Muscle layer of colon (tissue), 2 donors: Measurements from ENCODE around the gene RFXANK.
A peak's percentile ranks its signal among the peaks of the same experiment; 100 is the strongest.

Experiments used
- H3K27ac ChIP-seq: one replicate; pipeline ENCODE4 v1.7.0; 2013; ENCODE audit warnings: low read depth, mild to moderate bottlenecking, low read length, moderate library complexity
- H3K27me3 ChIP-seq, 2 donors: one replicate each; pipeline ENCODE4 v1.7.0; 2013; ENCODE audit warnings: low read length in 2 of 2, mild to moderate bottlenecking in 2 of 2; ENCODE audit not compliant: insufficient read depth in 2 of 2, control insufficient read depth in 1 of 2
- H3K36me3 ChIP-seq: one replicate; pipeline ENCODE4 v1.7.0; 2013; ENCODE audit warnings: mild to moderate bottlenecking, low read length; ENCODE audit not compliant: insufficient read depth
- H3K4me1 ChIP-seq: one replicate; pipeline ENCODE4 v1.7.0; 2013; ENCODE audit warnings: mild to moderate bottlenecking, low read length; ENCODE audit not compliant: insufficient read depth
- H3K4me3 ChIP-seq, 2 donors: one replicate each; pipeline ENCODE4 v1.7.0; 2013; ENCODE audit warnings: low read length in 2 of 2, low read depth in 1 of 2, mild to moderate bottlenecking in 1 of 2, moderate library complexity in 1 of 2
- H3K9ac ChIP-seq: one replicate; pipeline ENCODE4 v1.7.0; 2013; ENCODE audit warnings: low read length
- H3K9me3 ChIP-seq: one replicate; pipeline ENCODE4 v1.7.0; 2013; ENCODE audit warnings: mild to moderate bottlenecking, low read length
- donor health status: abdominal sarcoma.
- donor health status: Adenocarcinoma of cecum.

Gene RFXANK

DNA sequence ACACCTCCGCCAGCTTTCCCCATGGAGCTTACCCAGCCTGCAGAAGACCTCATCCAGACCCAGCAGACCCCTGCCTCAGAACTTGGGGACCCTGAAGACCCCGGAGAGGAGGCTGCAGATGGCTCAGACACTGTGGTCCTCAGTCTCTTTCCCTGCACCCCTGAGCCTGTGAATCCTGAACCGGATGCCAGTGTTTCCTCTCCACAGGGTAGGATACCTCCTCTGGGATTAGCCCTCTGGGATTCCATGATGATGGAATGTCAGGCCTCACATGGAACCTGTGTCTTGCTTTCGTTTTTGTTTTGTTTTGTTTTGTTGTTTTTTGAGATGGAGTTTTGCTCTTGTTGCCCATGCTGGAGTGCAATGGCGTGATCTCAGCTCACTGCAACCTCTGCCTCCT lies 1.9 kb downstream of the RFXANK start:
- Histone ChIP-seq H3K36me3 (peaks cover 25% of the 10 kb centered on the region), H3K27ac (no peak overlapping the region), H3K9ac (no peak overlapping the region), H3K27me3 (no peaks in the 10 kb centered on the region), H3K4me3 (peak overlapping the region in 1 of 2 donors; percentile 100), H3K4me1 (peaks cover 35% of the 10 kb centered on the region), H3K9me3 (no peaks in the 10 kb centered on the region)

DNA sequence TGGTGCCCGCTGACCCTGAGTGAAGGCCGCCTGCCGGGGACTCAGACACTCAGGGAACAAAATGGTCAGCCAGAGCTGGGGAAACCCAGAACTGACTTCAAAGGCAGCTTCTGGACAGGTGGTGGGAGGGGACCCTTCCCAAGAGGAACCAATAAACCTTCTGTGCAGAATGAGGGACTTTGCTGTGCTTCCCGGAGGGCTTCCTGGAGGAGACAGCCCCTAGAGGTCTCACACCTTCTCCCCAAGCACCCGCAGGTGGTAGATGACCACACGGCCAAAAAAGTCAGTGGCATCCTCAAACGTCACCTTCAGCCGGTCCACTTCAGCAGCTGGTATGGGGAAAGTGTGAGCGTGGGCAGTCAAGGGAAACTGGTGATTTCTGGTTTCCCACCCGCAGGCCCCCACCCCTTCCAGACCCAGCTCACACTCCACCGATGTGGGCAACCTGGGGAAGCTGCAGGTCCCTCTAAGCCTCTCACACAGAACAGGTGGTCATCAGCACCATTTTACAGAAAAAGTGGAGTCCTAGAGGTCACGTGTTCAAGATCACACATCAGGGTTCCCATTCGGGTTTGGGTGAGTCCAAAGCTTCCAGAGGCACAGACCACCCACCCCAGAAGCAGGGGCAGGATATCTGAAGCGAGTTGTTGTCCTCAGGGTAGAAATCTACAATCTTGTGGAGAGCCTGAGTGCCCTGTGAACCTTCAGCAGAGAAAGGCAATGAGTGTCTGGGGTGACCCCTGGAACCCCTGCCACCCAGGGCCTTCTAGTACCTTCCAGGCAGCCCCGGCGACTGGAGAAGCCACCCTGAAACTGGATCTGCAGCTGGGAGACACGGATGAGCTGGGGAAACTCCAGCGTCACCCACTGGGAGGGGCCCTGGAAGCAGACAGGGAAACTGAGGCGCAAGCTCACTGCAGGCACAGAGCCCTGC lies 9.9 kb downstream of the RFXANK start:
- peaks cover 8% of the 10 kb centered on the region for H3K4me1 ChIP-seq
- no peak overlapping the region for H3K27ac ChIP-seq
- H3K27me3 ChIP-seq = peaks cover 0 to 4% of the 10 kb centered on the region in 2 donors
- no peaks in the 10 kb centered on the region for H3K9me3 ChIP-seq
- H3K4me3 ChIP-seq = peak overlapping the region in 1 of 2 donors; percentile 82
- H3K36me3 ChIP-seq = peaks cover 27% of the 10 kb centered on the region
- H3K9ac ChIP-seq = no peak overlapping the region

DNA sequence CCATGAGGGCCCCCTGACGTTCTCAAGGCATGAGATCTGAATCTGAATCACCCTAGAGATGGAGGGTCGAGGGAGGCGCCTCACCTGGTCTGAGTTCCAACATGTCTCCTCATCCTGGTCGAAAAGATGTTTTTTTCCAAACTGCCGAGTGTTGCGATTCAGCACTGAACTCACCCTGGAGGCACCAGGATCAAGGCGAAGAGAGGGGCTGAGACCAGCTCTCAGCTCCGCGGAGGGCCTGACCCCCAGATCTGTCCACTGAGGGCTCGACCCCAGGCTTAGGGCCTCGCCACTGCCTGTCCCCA lies 10.6 kb downstream of the RFXANK start:
- peak overlapping the region; percentile 65 to 82 for H3K4me3 ChIP-seq
- peak overlapping the region; percentile 79 for H3K27ac ChIP-seq
- peaks cover 8% of the 10 kb centered on the region for H3K4me1 ChIP-seq
- peaks cover 0 to 4% of the 10 kb centered on the region in 2 donors for H3K27me3 ChIP-seq
- H3K9me3 ChIP-seq = no peaks in the 10 kb centered on the region
- peak overlapping the region; percentile 38 for H3K9ac ChIP-seq
- peaks cover 23% of the 10 kb centered on the region for H3K36me3 ChIP-seq

DNA sequence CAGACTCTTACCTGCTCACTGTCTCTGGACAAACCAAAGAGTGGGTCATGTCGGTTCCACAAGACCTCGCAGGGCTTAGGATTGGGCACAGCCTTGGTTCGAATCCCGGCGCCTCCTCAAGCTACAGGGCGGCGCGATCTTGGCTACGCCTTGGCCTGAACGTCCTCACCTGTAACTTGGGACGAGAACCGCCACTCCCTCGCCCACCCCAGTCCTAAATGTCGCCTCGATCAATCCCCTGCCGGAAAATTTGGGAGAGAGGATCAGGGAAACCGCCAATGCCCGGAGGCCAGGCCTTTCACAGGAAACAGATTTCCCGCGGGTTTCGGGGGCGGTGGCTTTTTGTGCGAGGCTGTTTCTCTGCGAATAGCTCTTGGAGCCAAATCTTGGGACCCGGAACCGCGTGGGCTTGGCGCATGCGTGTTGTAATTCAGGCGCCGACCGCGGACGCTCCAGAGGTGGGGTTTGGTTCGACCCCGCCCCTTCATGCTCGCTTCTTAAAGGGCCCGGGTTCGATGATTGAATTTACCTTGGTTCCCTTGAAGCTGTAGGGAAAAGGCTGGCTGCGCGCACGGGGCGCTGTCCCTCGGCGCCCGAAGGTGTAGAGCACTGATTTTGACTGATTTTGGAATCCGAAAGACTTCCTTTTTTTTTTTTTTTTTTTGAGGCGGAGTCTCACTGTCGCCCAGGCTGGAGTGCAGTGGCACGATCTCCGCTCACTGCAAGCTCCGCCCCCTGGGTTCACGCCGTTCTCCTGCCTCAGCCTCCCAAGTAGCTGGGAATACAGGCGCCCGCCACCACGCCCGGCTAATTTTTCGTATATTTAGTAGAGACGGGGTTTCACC lies 11.2 kb downstream of the RFXANK start, which contains the start of gene NR2C2AP:
Gene NR2C2AP, minus strand, starts transcription at position 403 of the 845 bp plus-strand sequence. Its CDS starts 354 bp downstream, at position 49.
- Histone ChIP-seq H3K27ac (peak within 1 kb of the TSS; percentile 79), H3K9ac (peak within 1 kb of the TSS; percentile 38), H3K4me1 (peaks cover 8% of the 10 kb centered on the region), H3K27me3 (peaks cover 0 to 7% of the 10 kb centered on the region in 2 donors), H3K9me3 (no peaks in the 10 kb centered on the region), H3K4me3 (peak within 1 kb of the TSS; percentile 65 to 82), H3K36me3 (peaks cover 20% of the 10 kb centered on the region)

DNA sequence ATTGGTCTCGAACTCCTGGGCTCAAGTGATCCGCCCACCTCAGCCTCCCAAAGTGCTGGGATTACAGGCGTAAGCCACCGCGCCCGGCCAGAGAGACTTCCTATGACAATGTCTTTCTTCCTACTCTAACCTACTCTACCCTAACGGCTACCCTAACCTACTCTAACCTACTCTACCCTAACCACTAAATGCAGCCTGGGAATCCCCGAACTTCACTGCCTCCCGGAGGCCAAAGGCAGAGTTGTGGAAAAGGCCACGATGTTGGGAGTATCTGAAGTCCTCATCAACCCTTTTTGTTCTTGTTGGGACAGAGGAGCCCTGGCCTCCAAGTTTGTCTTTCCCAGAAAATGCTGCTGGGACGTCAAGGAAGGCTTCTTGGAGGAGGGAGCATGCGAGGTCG lies 12.1 kb downstream of the RFXANK start:
- no peak overlapping the region for H3K9ac ChIP-seq
- peaks cover 10% of the 10 kb centered on the region for H3K36me3 ChIP-seq
- no peaks in the 10 kb centered on the region for H3K9me3 ChIP-seq
- peaks cover 0 to 7% of the 10 kb centered on the region in 2 donors for H3K27me3 ChIP-seq
- H3K4me1 ChIP-seq = peaks cover 8% of the 10 kb centered on the region
- H3K4me3 ChIP-seq = no peak overlapping the region
- H3K27ac ChIP-seq = no peak overlapping the region

DNA sequence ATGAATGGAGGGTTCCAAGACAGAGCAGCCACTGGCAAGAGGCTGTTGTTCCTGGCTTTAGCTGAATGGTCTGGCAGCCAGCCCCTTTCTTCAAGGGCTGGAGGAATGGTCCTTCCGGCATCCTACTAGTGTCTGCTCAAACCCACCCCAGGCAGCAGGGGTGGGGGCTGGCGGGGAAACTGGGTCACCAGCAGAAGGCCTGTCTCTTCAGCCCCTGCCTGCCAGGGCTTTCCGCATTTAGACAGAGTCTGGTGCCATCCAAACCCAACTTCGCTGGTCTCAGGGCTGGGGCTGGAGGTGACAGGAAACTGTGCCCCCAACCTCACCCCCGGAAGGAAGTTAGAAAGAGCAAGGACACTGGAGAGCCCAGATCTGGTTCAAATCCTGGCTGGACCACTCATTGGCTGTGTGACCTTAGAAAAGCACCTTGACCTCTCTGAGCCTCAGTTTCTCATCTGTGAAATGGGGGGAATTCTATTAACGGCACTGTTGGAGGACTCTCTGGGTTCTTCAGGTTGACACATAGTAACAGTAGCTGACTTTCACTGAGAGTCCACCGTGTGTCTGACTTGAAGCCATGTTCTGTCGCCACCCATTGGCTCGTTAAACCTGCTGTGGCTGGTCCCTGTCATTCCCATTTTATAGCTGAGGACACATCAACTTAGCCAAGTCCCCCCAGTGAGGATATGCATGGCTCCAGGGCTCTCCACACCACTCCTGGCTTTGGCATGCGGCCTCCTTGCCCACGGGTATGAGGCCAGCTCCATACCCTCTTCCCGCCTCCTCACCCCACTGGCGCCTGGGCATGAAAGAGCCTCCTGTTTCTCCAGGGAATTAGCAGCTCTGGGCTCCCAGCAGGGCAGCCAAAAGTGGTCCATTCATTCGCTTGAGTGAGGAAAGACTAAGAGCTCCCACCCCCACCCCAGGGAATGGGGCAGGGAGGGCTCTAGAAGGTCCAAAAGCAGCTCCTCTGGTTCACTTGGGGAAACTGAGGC lies 13.7 kb downstream of the RFXANK start:
- H3K36me3 ChIP-seq = peaks cover 5% of the 10 kb centered on the region
- peaks cover 0 to 7% of the 10 kb centered on the region in 2 donors for H3K27me3 ChIP-seq
- H3K27ac ChIP-seq = no peak overlapping the region
- H3K4me3 ChIP-seq = no peak overlapping the region
- no peak overlapping the region for H3K9ac ChIP-seq
- H3K4me1 ChIP-seq = peaks cover 8% of the 10 kb centered on the region
- H3K9me3 ChIP-seq = no peaks in the 10 kb centered on the region

DNA sequence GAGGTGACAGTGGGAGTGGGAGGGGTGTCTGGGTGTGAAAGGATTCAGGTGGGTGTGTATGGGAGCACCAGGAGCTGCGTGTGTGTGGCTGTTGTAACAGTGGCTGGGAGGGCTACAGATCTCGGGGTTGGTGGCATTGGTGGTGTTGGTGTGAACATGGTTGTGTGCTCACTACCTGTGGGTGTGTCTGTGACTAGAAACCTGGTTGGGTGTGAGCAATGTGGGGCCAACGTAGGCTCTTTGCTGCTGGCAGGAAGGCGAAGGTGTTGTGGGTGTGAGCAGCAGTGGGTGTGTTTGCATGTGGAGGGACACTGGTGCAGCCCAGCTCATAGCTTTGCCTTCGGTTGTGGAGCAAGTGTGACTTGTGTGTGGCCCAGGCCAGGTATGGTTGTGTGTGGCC lies 14.9 kb downstream of the RFXANK start:
- Histone ChIP-seq H3K27me3 (peaks cover 5 to 15% of the 10 kb centered on the region in 2 donors), H3K27ac (no peak overlapping the region), H3K9me3 (no peaks in the 10 kb centered on the region), H3K4me3 (no peak overlapping the region), H3K9ac (no peak overlapping the region), H3K36me3 (peaks cover under 1% of the 10 kb centered on the region), H3K4me1 (peaks cover 8% of the 10 kb centered on the region)

DNA sequence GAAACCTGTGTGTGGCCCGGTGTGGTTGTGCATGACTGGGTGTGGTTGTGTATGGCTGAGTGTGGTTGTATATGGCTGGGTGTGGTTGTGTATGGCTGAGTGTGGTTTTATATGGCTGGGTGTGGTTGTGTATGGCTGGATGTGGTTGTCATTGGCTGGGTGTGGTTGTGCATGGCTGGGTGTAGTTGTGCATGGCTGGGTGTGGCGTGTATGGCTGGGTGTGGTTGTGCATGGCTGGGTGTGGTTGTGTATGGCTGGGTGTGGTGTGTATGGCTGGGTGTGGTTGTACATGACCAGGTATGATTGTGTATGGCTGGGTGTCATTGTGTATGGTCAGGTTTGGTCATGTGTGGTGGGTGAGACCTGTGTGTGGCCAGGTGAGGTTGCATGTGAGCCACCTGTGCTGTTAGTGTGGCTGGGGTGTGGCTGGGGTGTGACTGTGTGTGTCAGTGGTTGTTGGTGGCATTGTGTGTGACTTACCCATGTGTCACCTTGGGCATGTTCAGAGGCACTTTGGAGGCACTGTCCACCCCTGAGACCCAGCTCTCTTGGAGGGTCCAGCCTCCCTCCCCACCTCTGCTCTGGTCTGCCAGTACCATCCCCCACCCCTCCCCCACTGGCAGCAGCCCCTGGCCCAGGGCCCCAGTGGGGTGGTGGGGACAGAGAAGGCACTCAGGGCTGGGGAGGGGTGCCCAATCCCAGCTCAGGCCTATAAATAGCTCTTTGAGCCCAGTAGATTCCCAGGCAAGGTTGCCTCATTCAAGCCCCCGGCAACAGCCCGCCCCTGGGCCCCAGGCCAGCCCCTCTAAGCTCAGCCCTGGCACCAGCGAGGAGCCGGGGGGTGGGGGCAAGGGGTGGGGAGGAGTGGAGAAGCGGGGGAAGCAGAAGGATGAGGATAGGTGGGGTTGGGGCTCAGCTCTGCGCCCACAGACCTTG lies 15.8 kb downstream of the RFXANK start:
- Histone ChIP-seq H3K9ac (no peak overlapping the region), H3K27ac (no peak overlapping the region), H3K27me3 (peaks cover 5 to 24% of the 10 kb centered on the region in 2 donors), H3K36me3 (no peaks in the 10 kb centered on the region), H3K4me1 (no peaks in the 10 kb centered on the region), H3K4me3 (no peak overlapping the region), H3K9me3 (no peaks in the 10 kb centered on the region)

DNA sequence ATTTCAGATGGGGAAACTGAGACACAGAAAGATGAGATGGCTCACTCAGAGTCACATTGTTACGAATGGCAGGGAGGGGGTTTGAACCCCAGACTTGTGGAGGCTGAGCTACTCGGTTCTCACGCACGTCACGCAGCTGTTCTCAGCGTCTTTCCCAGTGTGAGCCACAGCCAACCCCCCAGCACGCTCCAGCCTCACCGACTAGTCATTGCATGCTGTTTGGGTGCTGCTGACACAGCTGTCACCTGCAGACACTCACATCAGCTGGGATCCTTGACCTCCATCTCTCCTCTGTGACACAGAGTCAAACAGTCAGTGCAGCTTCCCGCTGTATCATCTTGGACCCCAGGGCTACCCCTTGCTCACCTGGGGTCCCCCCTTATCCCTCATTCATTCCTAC lies 17.3 kb downstream of the RFXANK start:
- H3K27me3 ChIP-seq = peaks cover 5 to 36% of the 10 kb centered on the region in 2 donors
- H3K4me3 ChIP-seq = no peak overlapping the region
- no peaks in the 10 kb centered on the region for H3K36me3 ChIP-seq
- H3K4me1 ChIP-seq = no peaks in the 10 kb centered on the region
- no peak overlapping the region for H3K9ac ChIP-seq
- no peaks in the 10 kb centered on the region for H3K9me3 ChIP-seq
- no peak overlapping the region for H3K27ac ChIP-seq
